ENCODE results near the gene MLXIP.
A peak's percentile ranks its signal among the peaks of the same experiment; 100 is the strongest.
"Not testable (repeated sequence)": the region's sequence is repeated elsewhere in the genome, so short reads cannot be mapped to it uniquely, and the experiment has no call there.

Gene MLXIP

DNA sequence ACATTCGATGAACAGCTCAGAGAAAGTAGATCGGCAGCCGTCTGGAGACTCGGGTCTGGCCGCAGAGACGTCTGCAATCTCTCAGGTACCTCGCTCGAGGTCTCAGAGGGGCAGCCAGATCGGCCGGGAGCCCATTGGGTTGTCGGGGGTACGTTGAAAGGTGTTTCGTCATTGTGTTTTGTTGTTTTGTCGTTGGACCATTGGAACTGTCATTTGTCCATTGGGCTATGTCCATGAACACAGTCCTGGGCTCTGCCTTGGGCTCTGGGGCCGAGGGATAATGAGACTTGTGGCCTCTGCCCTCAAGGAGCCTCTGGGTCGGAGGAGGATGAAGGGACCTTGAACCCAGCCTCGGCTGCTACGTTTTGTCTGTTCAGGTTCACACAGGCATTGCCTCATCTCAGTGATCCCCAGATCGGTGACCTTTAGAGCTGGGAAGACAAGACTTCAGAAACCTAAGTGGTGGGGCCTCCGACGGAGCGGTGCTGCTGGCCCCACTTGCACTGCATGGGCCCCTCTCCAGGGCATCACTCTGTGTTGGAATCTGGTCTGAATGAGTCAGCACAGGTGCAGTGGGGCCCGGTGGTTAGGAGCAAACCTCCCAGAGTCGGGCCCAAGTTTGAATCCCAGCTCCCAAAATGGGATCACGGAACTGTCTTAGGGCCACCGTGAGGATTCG, 23.6 kb upstream of the MLXIP start:
- DNase-seq = no peak

GRCh38 chr12:122056406-122056805, 22.1 kb upstream of the MLXIP start:
- not testable (repeated sequence) for DNase-seq

DNA sequence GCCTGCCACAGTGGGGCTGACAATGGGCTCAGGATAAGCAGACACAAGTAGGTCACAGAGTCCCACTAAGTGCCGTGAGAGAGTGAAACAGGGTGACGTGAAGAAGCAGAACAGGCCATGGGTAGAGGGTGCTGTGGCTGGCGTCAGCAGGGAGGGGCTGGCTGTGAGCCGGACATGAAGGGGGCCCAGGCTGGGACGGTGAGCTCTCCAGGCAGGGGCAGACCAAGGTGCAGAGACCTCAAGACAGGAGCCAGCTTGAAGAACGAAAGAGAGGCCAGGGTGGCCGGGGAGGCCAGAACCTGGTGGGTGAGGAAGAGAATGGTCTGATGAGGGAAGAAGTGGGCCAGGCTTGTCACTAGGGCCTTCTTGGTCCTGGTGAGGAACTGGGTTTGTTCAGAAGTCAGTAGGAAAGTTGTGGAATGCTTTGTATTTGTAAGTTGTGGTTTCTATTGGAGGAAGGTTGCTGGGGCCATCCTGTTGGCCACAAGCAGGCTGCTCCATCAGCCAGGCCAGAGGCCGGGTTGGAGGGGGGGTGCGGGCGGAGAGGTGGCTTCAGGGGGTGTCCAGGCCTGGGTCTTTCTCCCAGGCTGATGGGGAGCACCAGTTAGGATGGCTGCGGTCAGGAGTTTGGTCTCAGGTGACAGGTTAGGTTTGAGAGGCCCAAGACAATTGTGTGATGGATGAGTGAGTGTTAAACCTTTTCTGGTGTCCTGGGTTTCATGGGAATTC, 21.4 kb upstream of the MLXIP start:
- no peak for DNase-seq

DNA sequence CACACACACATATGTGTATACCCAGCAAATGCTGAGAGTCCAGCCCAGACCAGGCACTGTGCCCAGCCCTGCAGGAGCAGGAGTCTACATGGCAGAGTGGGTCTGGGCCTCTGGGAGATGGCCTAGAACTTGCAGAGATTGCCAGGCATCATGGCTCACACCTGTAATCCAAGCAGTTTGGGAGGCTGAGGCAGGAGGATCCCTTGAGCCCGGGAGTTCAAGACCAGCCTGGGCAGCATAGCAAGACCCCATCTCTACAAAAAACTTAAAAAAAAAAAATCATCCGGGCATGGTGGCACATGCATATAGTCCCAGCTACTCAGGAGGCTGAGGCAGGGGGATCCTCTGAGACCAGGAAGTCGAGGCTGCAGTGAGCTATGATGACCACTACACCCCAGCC, 20.8 kb upstream of the MLXIP start:
- no peak for DNase-seq

GRCh38 chr12:122058549-122059149, 19.9 kb upstream of the MLXIP start:
- DNase-seq = no peak

DNA sequence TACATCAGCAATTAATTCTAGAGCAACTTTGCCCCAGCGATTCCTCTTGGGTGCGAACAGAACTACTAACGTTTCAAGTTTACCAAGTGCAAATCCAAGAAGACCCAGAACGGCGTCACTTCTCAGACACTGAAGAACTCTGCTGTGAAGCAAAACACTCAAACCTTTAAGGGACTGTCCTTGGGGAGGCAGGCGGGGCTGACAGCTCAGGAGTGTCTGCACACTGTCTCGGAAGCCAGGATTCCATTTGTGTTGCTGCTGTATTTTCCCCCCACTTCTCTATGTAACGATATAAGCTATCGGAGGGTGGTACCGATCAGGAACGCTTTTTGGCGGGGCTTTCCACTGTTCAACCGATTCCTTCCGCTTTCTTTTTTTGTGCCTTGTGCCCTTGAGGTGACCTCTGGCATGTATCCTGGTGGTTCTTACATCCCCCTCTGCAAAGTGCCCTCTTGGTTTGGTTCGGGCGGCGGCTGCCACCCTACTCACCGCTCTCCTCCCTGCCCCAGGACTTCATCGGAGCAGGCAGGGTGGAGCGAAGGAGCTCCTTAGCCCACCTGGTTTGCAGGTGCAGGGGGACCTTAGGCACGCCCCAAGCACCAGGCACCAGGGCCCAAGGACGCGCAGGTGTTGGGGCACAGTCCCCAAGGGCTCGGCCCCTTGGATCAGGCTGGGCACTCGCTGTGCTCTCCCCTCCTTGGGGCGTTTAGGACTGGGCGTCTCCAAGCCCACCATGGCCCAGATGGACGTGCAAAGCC, 19.2 kb upstream of the MLXIP start:
- DNase-seq = no peak

DNA sequence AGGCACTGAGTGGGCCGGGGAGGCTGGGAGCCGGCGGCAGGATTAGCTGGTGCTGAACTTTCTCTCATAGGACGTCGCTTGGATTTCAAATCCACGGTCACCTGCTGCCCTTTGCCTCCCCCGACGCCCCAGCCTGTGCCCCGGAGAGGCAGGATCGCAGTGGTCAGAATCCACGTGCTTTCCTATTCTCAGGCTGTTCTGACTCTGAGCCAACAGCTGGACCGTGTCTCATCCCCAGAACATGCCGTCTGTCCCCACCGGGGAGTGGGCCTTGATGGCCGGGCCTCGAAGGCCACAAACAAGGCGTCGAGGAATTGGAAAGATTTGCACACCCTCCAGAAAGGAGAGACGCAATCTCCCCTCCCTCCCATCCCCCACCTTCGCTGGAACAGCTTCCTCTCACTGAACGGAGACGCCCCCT, 18.5 kb upstream of the MLXIP start:
- DNase-seq = no peak

DNA sequence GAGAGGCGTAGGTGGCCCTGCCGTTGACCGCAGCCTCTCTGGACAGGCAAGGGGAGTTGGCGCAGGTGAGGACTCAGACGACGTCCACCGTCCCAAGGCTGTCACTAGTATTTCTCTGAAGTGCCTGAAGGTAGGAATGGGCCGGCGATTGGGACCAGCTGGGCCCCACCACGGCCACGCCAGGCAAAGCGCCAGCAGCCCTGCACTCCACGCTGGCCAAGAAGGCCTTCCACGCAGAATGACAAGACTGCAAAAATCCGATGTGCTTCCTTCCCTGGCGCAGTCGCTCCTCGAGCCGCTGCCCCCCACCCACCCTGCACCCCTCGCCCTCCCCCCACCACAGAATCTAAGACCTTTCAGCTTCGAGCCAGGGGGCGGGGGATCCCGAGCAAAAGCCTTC, 17.3 kb upstream of the MLXIP start:
- DNase-seq = no peak

DNA sequence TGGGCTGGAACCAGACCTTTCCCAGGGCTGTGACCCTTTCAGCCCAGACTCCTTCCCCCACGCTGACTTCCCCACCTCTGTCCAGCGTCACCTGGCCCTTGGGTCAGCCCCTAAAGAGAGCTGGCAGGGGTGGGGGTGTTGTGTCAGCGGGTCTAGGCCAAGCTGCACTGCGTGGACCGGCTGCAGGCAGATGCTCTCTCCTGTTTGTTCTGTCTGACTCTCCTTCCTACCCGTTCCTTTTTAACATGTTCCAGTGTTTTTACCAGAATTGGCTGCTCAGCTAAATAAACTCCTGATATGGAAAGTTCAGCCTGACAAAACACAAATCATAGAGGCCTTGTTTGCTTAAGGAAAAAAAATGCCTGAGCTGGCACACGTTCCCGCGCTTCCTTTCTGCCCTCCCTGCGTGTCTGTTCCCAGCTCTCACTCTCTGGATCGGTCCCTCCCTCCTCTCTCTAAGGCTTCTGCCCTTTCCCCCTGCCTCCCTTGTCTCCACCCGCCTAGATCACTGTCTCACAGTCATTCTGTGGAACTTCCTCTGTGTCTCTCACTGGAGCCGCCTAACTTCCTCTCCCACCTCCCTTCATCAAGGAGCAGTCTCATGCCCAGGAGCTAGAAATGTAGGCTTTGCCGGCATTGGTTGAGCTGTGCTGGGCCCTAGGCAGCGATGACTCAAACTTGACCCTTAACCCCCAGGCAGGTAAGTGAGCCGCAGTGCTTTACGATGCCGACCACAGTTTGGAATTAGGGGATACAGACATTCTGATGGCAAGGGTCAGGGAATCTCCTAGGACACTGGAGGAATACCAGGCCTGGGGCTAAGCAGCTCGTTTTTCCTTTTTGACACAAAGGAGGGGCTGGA, 15.5 kb upstream of the MLXIP start:
- DNase-seq = peak in 8 of 14 donors; percentile 8 to 65 (median 42)

GRCh38 chr12:122063694-122064024, 14.9 kb upstream of the MLXIP start:
- DNase-seq = peak in 2 of 14 donors; percentile 58 to 65

GRCh38 chr12:122064025-122064777, 14.4 kb upstream of the MLXIP start:
- DNase-seq = peak in 11 of 14 donors; percentile 14 to 81 (median 60)

- DNase-seq = no peak
These were observed 13.6 kb upstream of the MLXIP start for GRCh38 chr12:122064780-122065588.

GRCh38 chr12:122067548-122067947, 11.0 kb upstream of the MLXIP start:
- DNase-seq = no peak

- DNase-seq = no peak
These were observed 10.6 kb upstream of the MLXIP start for GRCh38 chr12:122067966-122068365.

- DNase-seq = peak in 4 of 14 donors; percentile 10 to 53 (median 28)
These were observed 6.3 kb upstream of the MLXIP start for GRCh38 chr12:122072031-122072970.

DNA sequence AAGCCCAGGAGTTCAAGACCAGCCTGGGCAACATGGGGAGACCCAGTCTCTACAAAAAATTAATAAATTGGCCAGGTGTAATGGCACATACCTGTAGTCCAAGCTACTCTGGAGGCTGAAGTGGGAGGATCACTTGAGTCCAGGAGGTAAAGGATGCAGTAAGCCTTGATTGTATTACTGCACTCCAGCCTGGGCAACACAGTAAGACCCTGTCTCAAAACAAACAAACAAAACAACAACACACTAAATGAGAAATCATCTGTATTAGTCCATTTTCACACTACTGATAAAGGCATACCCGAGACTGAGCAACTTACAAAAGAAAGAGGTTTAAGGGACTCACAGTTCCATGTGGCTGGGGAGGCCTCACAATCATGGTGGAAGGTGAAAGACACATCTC, 4.7 kb upstream of the MLXIP start:
- DNase-seq = no peak

GRCh38 chr12:122076743-122077495, 1.6 kb upstream of the MLXIP start:
- no peak for DNase-seq

- DNase-seq = peak in 5 of 14 donors; percentile 39 to 50 (median 45)
These were observed 526 bp downstream of the MLXIP start for GRCh38 chr12:122079033-122079531.
